Esophagus (tissue), 2 donors: ENCODE results near the gene PRKN. TPM values are rescaled to one million over a fixed set of nuclear protein-coding genes. Genes with fewer than 3 reads are reported as not detected.

Experiments used
- H3K27ac ChIP-seq, 2 donors: one replicate each; pipeline ENCODE4 v1.5.1; 2013; ENCODE audit warnings: low read depth in 2 of 2, mild to moderate bottlenecking in 2 of 2, inconsistent platforms in 1 of 2, low read length in 1 of 2, moderate library complexity in 1 of 2
- H3K27me3 ChIP-seq, 2 donors: one replicate each; pipeline ENCODE4 v1.6.1; 2013; ENCODE audit warnings: low read length in 2 of 2, control low read depth in 1 of 2, mild to moderate bottlenecking in 1 of 2; ENCODE audit not compliant: insufficient read depth in 2 of 2, control insufficient read depth in 1 of 2
- H3K36me3 ChIP-seq, 2 donors: one replicate each; pipeline ENCODE4 v1.6.1; 2013; ENCODE audit warnings: low read length in 1 of 2; ENCODE audit not compliant: control insufficient read depth in 2 of 2, insufficient read depth in 2 of 2
- H3K4me1 ChIP-seq, 2 donors: one replicate each; pipeline ENCODE4 v1.6.1; 2013; ENCODE audit warnings: low read length in 1 of 2; ENCODE audit not compliant: control insufficient read depth in 2 of 2, insufficient read depth in 2 of 2
- H3K4me3 ChIP-seq, 2 donors: one replicate each; pipeline ENCODE4 v1.5.1; 2013; ENCODE audit warnings: low read length in 2 of 2, mild to moderate bottlenecking in 2 of 2, low read depth in 1 of 2, moderate library complexity in 1 of 2
- H3K9me3 ChIP-seq, 2 donors: one replicate each; pipeline ENCODE4 v1.6.1; 2013; ENCODE audit warnings: mild to moderate bottlenecking in 2 of 2, low read depth in 1 of 2, low read length in 1 of 2, moderate library complexity in 1 of 2; ENCODE audit not compliant: control insufficient read depth in 2 of 2, insufficient read depth in 1 of 2
- WGBS, 2 donors: extraction: QIAGEN DNeasy Blood & Tissue Kit; methylation state at CpG; one replicate each; pipeline ENCODE4 v1.1.7; 2013; 5-methylcytosine and 5-hydroxymethylcytosine counted together
- polyA plus RNA-seq, 2 donors: library from polyadenylated mRNA; stranded (reverse); fragments of 200-250 nt; gene quantifications; one replicate each; pipeline ENCODE4 v1.2.3, GENCODE V29; 2013
- donor health status: healthy with polysubstance abuse.
- donor health status: Bipolar disorder and iron deficiency.

The PRKN gene
- polyA plus RNA-seq, 2 donors = 0.28 to 0.45 TPM

GRCh38 chr6:161400671-161401070 is 1326.9 kb downstream of the PRKN start:
- Histone ChIP-seq H3K27me3 (no peaks in the 10 kb centered on the region), H3K4me3 (no peak overlapping the region), H3K4me1 (no peaks in the 10 kb centered on the region), H3K9me3 (peaks cover 0 to 4% of the 10 kb centered on the region in 2 donors), H3K27ac (no peak overlapping the region), H3K36me3 (no peaks in the 10 kb centered on the region)
- 66 to 74% methylated on average over 5 of the region's 5 CpGs for WGBS, 2 donors

GRCh38 chr6:161396539-161396938 is 1331.0 kb downstream of the PRKN start:
- H3K27ac ChIP-seq = no peak overlapping the region
- H3K4me3 ChIP-seq = no peak overlapping the region
- H3K4me1 ChIP-seq = peaks cover 0 to 1% of the 10 kb centered on the region in 2 donors
- H3K9me3 ChIP-seq = peaks cover 0 to 4% of the 10 kb centered on the region in 2 donors
- no peaks in the 10 kb centered on the region for H3K27me3 ChIP-seq
- 58 to 75% methylated on average over 6 of the region's 6 CpGs for WGBS, 2 donors
- H3K36me3 ChIP-seq = no peaks in the 10 kb centered on the region

GRCh38 chr6:161395716-161396231 is 1331.8 kb downstream of the PRKN start:
- WGBS, 2 donors = 77 to 83% methylated on average over 9 of the region's 9 CpGs
- Histone ChIP-seq H3K9me3 (peaks cover 0 to 4% of the 10 kb centered on the region in 2 donors), H3K4me1 (peaks cover 0 to 1% of the 10 kb centered on the region in 2 donors), H3K27me3 (no peaks in the 10 kb centered on the region), H3K4me3 (no peak overlapping the region), H3K27ac (no peak overlapping the region), H3K36me3 (no peaks in the 10 kb centered on the region)

- H3K36me3 ChIP-seq = no peaks in the 10 kb centered on the region
- 53 to 61% methylated on average over 5 of the region's 5 CpGs for WGBS, 2 donors
These were observed 1333.1 kb downstream of the PRKN start for GRCh38 chr6:161394437-161394836.

GRCh38 chr6:161393839-161394364 is 1333.7 kb downstream of the PRKN start:
- Histone ChIP-seq H3K4me1 (peaks cover 0 to 1% of the 10 kb centered on the region in 2 donors), H3K27me3 (no peaks in the 10 kb centered on the region), H3K4me3 (no peak overlapping the region), H3K27ac (no peak overlapping the region), H3K36me3 (no peaks in the 10 kb centered on the region), H3K9me3 (no peaks in the 10 kb centered on the region)
- WGBS, 2 donors = 6% methylated on average over 7 of the region's 7 CpGs

More at GRCh38 chr6:161394437-161394836, 1333.1 kb downstream of the PRKN start:
- H3K27me3 ChIP-seq = no peaks in the 10 kb centered on the region
- H3K27ac ChIP-seq = no peak overlapping the region
- peaks cover 0 to 2% of the 10 kb centered on the region in 2 donors for H3K9me3 ChIP-seq
- peaks cover 0 to 1% of the 10 kb centered on the region in 2 donors for H3K4me1 ChIP-seq
- H3K4me3 ChIP-seq = no peak overlapping the region

GRCh38 chr6:161393292-161393691 is 1334.3 kb downstream of the PRKN start:
- WGBS, 2 donors = 61 to 65% methylated on average over 3 of the region's 3 CpGs
- Histone ChIP-seq H3K27me3 (no peaks in the 10 kb centered on the region), H3K4me1 (peaks cover 0 to 1% of the 10 kb centered on the region in 2 donors)

GRCh38 chr6:161389756-161390155 is 1337.8 kb downstream of the PRKN start:
- Histone ChIP-seq H3K36me3 (no peaks in the 10 kb centered on the region), H3K27me3 (no peaks in the 10 kb centered on the region), H3K27ac (no peak overlapping the region), H3K4me3 (no peak overlapping the region), H3K9me3 (no peaks in the 10 kb centered on the region), H3K4me1 (peaks cover 0 to 3% of the 10 kb centered on the region in 2 donors)
- WGBS, 2 donors = 88 to 89% methylated on average over 3 of the region's 3 CpGs

More at GRCh38 chr6:161393292-161393691, 1334.3 kb downstream of the PRKN start:
- Histone ChIP-seq H3K27ac (no peak overlapping the region), H3K4me3 (no peak overlapping the region), H3K9me3 (no peaks in the 10 kb centered on the region), H3K36me3 (no peaks in the 10 kb centered on the region)

- Histone ChIP-seq H3K27me3 (no peaks in the 10 kb centered on the region), H3K9me3 (no peaks in the 10 kb centered on the region), H3K4me1 (peaks cover 0 to 2% of the 10 kb centered on the region in 2 donors), H3K4me3 (no peak overlapping the region), H3K36me3 (no peaks in the 10 kb centered on the region), H3K27ac (no peak overlapping the region)
- WGBS, 2 donors = 97 to 98% methylated on average over 6 of the region's 6 CpGs
These were observed 1343.6 kb downstream of the PRKN start for GRCh38 chr6:161383951-161384350.

GRCh38 chr6:161379834-161380582 is 1347.6 kb downstream of the PRKN start:
- Histone ChIP-seq H3K4me3 (no peak overlapping the region), H3K4me1 (peaks cover 0 to 11% of the 10 kb centered on the region in 2 donors), H3K27me3 (no peaks in the 10 kb centered on the region), H3K9me3 (no peaks in the 10 kb centered on the region), H3K27ac (no peak overlapping the region), H3K36me3 (no peaks in the 10 kb centered on the region)
- 62 to 67% methylated on average over 8 of the region's 8 CpGs for WGBS, 2 donors
